Glomerular endothelial cell (primary cell): ENCODE measurements around the gene VAT1. TPM values are rescaled to one million over a fixed set of nuclear protein-coding genes. Genes with fewer than 3 reads are reported as not detected.
"Not testable (repeated sequence)": the region's sequence is repeated elsewhere in the genome, so short reads cannot be mapped to it uniquely, and the experiment has no call there.

Source experiments
- DNase-seq: peaks from one replicate; pipeline ENCODE4 v3.0.0-alpha.2; 2011; ENCODE audit warnings: low read depth, low spot score; ENCODE audit errors: extremely low read depth
- total RNA-seq: library from RNA; depleted of rRNA; stranded (reverse); fragments of >200 nt; gene quantifications from 2 replicates; pipeline ENCODE4 v1.2.3, GENCODE V29; 2015

VAT1 gene
- total RNA-seq, 1 donor from 2014 or later, result 602 TPM

DNA sequence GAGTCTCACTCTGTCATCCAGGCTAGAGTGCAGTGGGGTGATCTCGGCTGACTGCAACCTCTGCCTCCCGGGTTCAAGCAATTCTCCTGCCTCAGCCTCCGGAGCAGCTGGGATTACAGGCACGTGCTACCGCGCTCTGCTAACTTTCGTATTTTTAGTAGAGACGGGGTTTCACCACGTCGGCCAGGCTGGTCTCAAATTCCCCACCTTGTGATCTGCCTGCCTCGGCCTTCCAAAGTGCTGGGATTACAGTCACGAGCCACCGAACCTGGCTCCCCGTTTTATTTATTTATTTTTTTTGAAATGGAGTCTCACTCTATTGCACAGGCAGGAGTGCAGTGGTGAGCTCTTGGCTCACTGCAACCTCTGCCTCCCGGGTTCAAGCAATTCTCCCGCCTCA, 46.5 kb downstream of the VAT1 start:
- DNase-seq, result not testable (repeated sequence)

DNA sequence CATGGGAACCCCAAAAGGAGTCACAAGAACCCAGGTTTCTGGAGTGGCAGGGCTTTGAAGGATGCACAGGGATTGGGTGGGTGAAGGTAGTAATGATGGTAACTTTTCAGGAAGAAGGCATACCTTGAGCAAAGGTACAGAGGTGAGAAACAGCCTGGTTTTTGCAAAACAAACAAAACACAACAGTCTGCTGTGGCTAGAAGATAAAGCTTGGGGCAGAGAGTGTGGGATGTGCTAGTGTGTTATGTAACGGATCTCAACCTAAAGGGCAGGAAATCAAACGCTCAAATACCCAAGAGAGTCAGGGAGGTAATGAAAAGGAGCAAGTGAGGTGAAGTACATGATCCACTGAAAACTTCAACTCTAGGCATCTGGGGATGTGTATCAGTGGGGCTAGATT, 46.9 kb downstream of the VAT1 start:
- no peak for DNase-seq

DNA sequence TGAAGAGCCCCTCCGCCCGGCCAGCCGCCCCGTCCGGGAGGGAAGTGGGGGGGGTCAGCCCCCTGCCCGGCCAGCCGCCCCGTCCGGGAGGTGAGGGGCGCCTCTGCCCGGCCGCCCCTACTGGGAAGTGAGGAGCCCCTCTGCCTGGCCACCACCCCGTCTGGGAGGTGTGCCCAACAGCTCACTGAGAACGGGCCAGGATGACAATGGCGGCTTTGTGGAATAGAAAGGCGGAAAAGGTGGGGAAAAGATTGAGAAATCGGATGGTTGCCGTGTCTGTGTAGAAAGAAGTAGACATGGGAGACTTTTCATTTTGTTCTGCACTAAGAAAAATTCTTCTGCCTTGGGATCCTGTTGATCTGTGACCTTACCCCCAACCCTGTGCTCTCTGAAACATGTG, 48.9 kb downstream of the VAT1 start:
- DNase-seq, result not testable (repeated sequence)

DNA sequence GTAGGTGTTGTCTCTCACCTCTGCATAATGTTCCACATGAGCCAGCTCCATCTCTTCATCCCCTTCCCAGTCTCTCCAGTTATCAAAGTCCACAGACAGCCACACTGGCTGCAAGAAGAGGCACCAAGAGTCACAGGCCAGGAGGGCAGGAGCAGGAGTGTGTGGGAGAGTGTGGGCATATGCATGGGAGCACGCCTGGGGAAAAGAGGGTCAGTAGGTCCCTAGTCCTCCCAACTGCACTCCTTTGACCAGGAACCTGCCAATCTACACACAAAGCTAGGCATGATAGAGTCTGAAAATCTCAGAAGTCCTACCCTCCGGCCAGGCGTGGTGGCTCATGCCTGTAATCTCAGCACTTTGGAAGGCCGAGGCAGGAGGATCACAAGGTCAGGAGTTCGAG, 50.6 kb downstream of the VAT1 start:
- DNase-seq, result no peak

DNA sequence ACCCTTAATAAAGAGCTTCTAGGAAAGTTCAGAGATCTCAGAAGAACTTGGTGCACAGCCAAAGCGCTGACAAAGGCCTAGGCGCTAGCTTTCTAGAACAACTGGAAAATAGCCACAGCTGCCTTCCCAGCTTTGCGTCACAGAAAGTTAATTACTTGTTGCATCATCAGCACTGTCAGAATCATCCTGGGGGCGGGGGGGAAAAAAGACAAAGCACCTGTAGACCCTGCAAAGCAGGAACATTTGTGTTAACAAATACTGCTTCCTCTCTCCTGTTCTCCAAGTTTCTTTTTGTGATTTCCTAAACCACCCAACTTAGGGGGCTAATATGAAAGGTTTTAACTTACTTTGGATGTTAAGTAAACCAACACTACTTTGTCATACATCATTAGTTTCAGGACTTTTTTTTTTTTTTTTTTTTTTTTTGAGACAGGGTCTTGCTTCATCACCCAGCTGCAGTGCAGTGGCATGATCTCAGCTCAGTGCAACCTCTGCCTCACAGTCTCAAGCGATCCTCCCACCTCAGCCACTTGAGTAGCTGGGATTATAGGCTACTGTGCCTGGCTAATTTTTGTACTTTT, 53.1 kb downstream of the VAT1 start:
- DNase-seq, result no peak

DNA sequence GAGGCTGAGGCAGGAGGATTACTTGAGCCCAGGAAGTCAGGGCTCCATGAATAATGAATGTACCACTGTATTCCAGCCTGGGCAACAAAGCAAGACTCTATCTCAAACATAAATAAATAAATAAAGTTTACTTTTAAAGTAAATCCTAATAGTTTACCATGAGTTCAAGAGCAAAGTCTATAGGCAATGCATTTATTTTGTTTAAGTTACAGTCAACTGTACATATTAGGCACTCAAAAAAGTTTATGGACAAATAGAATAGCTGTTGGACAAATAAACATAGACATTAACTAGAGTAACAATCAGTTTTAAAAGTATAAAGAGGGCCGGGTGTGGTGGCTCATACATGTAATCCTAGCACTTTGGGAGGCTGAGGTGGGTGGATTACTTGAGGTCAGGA, 54.3 kb downstream of the VAT1 start:
- no peak for DNase-seq

Other genes with a start within 250 kb of the VAT1 start
- gene VPS25, start 248.9 kb downstream of the VAT1 start, total RNA-seq, result 67.1 and 82.4 TPM in 2 replicates
- 8.8 and 10.4 TPM in 2 replicates for gene WNK4, start 241.8 kb downstream of the VAT1 start, total RNA-seq
- gene COA3, start 223.7 kb downstream of the VAT1 start, total RNA-seq, result 48.7 and 65.7 TPM in 2 replicates
- gene CNTD1, start 223.5 kb downstream of the VAT1 start, total RNA-seq, result 0.29 TPM in 1 of 2 replicates, not detected in the other
- 70.7 and 115 TPM in 2 replicates for gene BECN1, start 198.1 kb downstream of the VAT1 start, total RNA-seq
- 127 and 130 TPM in 2 replicates for gene PSME3, start 189.0 kb downstream of the VAT1 start, total RNA-seq
- gene AOC2, start 177.8 kb downstream of the VAT1 start, total RNA-seq, result 1.8 and 2.0 TPM in 2 replicates
- 0.05 and 0.82 TPM in 2 replicates for gene AOC3, start 171.2 kb downstream of the VAT1 start, total RNA-seq
- gene G6PC1, start 121.6 kb downstream of the VAT1 start, total RNA-seq, result not detected in 2 replicates
- 20.1 and 34.1 TPM in 2 replicates for gene AARSD1, start 57.9 kb downstream of the VAT1 start, total RNA-seq
- 2.4 and 3.2 TPM in 2 replicates for gene PTGES3L, start 42.3 kb downstream of the VAT1 start, total RNA-seq
- 8.3 and 13.5 TPM in 2 replicates for gene RUNDC1, start 41.8 kb downstream of the VAT1 start, total RNA-seq
- gene RPL27, start 24.0 kb downstream of the VAT1 start, total RNA-seq, result 1,137 and 1,523 TPM in 2 replicates
- 31.6 and 33.4 TPM in 2 replicates for gene IFI35, start 15.6 kb downstream of the VAT1 start, total RNA-seq
- 0.18 and 0.29 TPM in 2 replicates for gene RND2, start 2.8 kb upstream of the VAT1 start, total RNA-seq
- 9.7 and 14.0 TPM in 2 replicates for gene BRCA1, start 103.0 kb upstream of the VAT1 start, total RNA-seq
- 60.3 and 64.4 TPM in 2 replicates for gene NBR1, start 148.8 kb upstream of the VAT1 start, total RNA-seq
- gene TMEM106A, start 189.5 kb upstream of the VAT1 start, total RNA-seq, result 4.7 and 8.4 TPM in 2 replicates
- 1.5 TPM in 1 of 2 replicates, not detected in the other for gene CCDC200, start 206.2 kb upstream of the VAT1 start, total RNA-seq
- not detected in 2 replicates for gene RNU2-1, start 211.6 kb upstream of the VAT1 start, total RNA-seq